Upper lobe of right lung (tissue), 1 donor: Measurements from ENCODE around the gene SH2D5. TPM values are rescaled to one million over a fixed set of nuclear protein-coding genes. Genes with fewer than 3 reads are reported as not detected.
"Not testable (repeated sequence)": the region's sequence is repeated elsewhere in the genome, so short reads cannot be mapped to it uniquely, and the experiment has no call there.

Experiments used
- ATAC-seq: fragments of 200-7000 bp; cut with Tn5 transposase; one replicate; pipeline ENCODE4 v1.9.1; 2020; ENCODE audit warnings: mild to moderate bottlenecking, moderate library complexity
- DNase-seq: peaks from one replicate; pipeline ENCODE4 v3.0.0-alpha.2; 2020
- H3K27ac ChIP-seq: fragments of 200-600 bp; one replicate; pipeline ENCODE4 v1.8.0; 2022
- H3K27me3 ChIP-seq: fragments of 200-600 bp; one replicate; pipeline ENCODE4 v1.8.0; 2022; ENCODE audit warnings: mild to moderate bottlenecking
- H3K36me3 ChIP-seq: fragments of 200-600 bp; one replicate; pipeline ENCODE4 v1.8.0; 2022
- H3K4me1 ChIP-seq: fragments of 200-600 bp; one replicate; pipeline ENCODE4 v1.8.0; 2022
- H3K4me3 ChIP-seq: fragments of 200-600 bp; one replicate; pipeline ENCODE4 v1.8.0; 2022; ENCODE audit warnings: mild to moderate bottlenecking
- H3K9me3 ChIP-seq: fragments of 200-600 bp; one replicate; pipeline ENCODE4 v1.8.0; 2022
- CTCF ChIP-seq: fragments of 200-600 bp; IDR thresholded peaks from one replicate; pipeline ENCODE4 v1.8.0; 2022; ENCODE audit warnings: antibody characterized with exemption
- intact Hi-C: fragments of 100-400 bp; cut with DNase I; formaldehyde crosslinking; loops from one replicate; pipeline ENCODE4 v1.11.0; 2022
- total RNA-seq: library from RNA; stranded (reverse); fragmentation: NEBNext Ultra II Directional; extraction: Animal tissue kit (Norgen Biotek cat#: 25700); gene quantifications from one replicate; pipeline ENCODE4 v1.2.1, GENCODE V29; 2021
- donor health status: DM: no; HTN: yes; CAD: no; lungs with severe emphysema.

The SH2D5 gene
- total RNA-seq, 1 donor from 2014 or later = 0.52 TPM

- no peak for TF ChIP-seq CTCF
- intact Hi-C loops = no loop called here
- Histone ChIP-seq H3K27me3 (no peaks in the 10 kb centered on the region), H3K36me3 (no peaks in the 10 kb centered on the region), H3K4me3 (no peak overlapping the region), H3K9me3 (no peaks in the 10 kb centered on the region), H3K4me1 (no peaks in the 10 kb centered on the region), H3K27ac (no peak overlapping the region)
- ATAC-seq (no peak), DNase-seq (no peak)
These were observed 52.2 kb downstream of the SH2D5 start for GRCh38 chr1:20680269-20680668.

GRCh38 chr1:20678599-20678998, 53.9 kb downstream of the SH2D5 start:
- Histone ChIP-seq H3K9me3 (no peaks in the 10 kb centered on the region), H3K4me1 (no peaks in the 10 kb centered on the region), H3K27ac (no peak overlapping the region), H3K36me3 (no peaks in the 10 kb centered on the region), H3K27me3 (no peaks in the 10 kb centered on the region), H3K4me3 (no peak overlapping the region)
- no peak for TF ChIP-seq CTCF
- no peak for DNase-seq
- intact Hi-C loops = no loop called here
- no peak for ATAC-seq

GRCh38 chr1:20673626-20674025, 58.9 kb downstream of the SH2D5 start:
- ATAC-seq, H3K27ac ChIP-seq, H3K36me3 ChIP-seq, DNase-seq, H3K4me1 ChIP-seq, H3K9me3 ChIP-seq, intact Hi-C loops, H3K4me3 ChIP-seq, H3K27me3 ChIP-seq: not testable (repeated sequence)

- H3K36me3 ChIP-seq = no peaks in the 10 kb centered on the region
- H3K9me3 ChIP-seq = no peaks in the 10 kb centered on the region
- H3K4me3 ChIP-seq = no peak overlapping the region
- no peak for DNase-seq
- TF ChIP-seq CTCF = no peak
- ATAC-seq = no peak
- intact Hi-C loops = no loop called here
- H3K4me1 ChIP-seq = no peaks in the 10 kb centered on the region
- no peaks in the 10 kb centered on the region for H3K27me3 ChIP-seq
- H3K27ac ChIP-seq = no peak overlapping the region
These were observed 60.3 kb downstream of the SH2D5 start for GRCh38 chr1:20672265-20672632.

GRCh38 chr1:20670936-20671335, 61.6 kb downstream of the SH2D5 start:
- no peaks in the 10 kb centered on the region for H3K36me3 ChIP-seq
- intact Hi-C loops = no loop called here
- H3K4me1 ChIP-seq = no peaks in the 10 kb centered on the region
- H3K27ac ChIP-seq = no peak overlapping the region
- TF ChIP-seq CTCF = no peak
- ATAC-seq (no peak), DNase-seq (no peak)
- no peak overlapping the region for H3K4me3 ChIP-seq
- H3K9me3 ChIP-seq = no peaks in the 10 kb centered on the region
- H3K27me3 ChIP-seq = no peaks in the 10 kb centered on the region

Other genes starting within 250 kb of the SH2D5 start
- gene CAMK2N1, start 246.5 kb downstream of the SH2D5 start, total RNA-seq = 73.6 TPM
- gene MUL1, start 224.6 kb downstream of the SH2D5 start, total RNA-seq = 34.5 TPM
- gene FAM43B, start 180.1 kb downstream of the SH2D5 start, total RNA-seq = 0.20 TPM
- 8.8 TPM for gene CDA, start 143.6 kb downstream of the SH2D5 start, total RNA-seq
- 62.5 TPM for gene PINK1, start 99.2 kb downstream of the SH2D5 start, total RNA-seq
- gene DDOST, start 71.3 kb downstream of the SH2D5 start, total RNA-seq = 161 TPM
- gene KIF17, start 14.7 kb downstream of the SH2D5 start, total RNA-seq = 4.6 TPM
- gene HP1BP3, start 54.6 kb upstream of the SH2D5 start, total RNA-seq = 249 TPM